Measurements from ENCODE around the gene NAV2.

GRCh38 chr11:20125927-20126326 is 413.3 kb downstream of the NAV2 start:
- TF ChIP-seq MXI1 (conservative IDR thresholded peaks at IDR 0.05; ENCODE audit: poor library complexity, severe bottlenecking) (no peak), POLR2AphosphoS5 (IDR thresholded peaks at IDR 0.05) (no peak), CTCF (IDR thresholded peaks at IDR 0.05; ENCODE audit: poor library complexity, severe bottlenecking) (no peak), EP300 (conservative IDR thresholded peaks at IDR 0.05; ENCODE audit: poor library complexity, severe bottlenecking) (no peak), REST (IDR thresholded peaks at IDR 0.05; ENCODE audit: borderline replicate concordance) (no peak), SMC3 (conservative IDR thresholded peaks at IDR 0.05; ENCODE audit: poor library complexity) (no peak)

Data from neural cell (in vitro differentiated cells).